Fibroblast of peridontal ligament (primary cell): ENCODE measurements around the gene DYNLT5.
"Not testable (repeated sequence)": the region's sequence is repeated elsewhere in the genome, so short reads cannot be mapped to it uniquely, and the experiment has no call there.

Experiments
- DNase-seq: peaks from one replicate; pipeline ENCODE4 v3.0.0-alpha.2; 2010; ENCODE audit errors: extremely low read depth

DYNLT5 gene, protein sequence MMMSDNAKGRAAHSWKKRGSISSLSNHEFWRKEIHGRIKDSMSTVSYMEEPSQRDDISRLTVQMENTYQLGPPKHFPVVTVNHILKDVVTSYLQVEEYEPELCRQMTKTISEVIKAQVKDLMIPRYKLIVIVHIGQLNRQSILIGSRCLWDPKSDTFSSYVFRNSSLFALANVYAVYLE

DNA sequence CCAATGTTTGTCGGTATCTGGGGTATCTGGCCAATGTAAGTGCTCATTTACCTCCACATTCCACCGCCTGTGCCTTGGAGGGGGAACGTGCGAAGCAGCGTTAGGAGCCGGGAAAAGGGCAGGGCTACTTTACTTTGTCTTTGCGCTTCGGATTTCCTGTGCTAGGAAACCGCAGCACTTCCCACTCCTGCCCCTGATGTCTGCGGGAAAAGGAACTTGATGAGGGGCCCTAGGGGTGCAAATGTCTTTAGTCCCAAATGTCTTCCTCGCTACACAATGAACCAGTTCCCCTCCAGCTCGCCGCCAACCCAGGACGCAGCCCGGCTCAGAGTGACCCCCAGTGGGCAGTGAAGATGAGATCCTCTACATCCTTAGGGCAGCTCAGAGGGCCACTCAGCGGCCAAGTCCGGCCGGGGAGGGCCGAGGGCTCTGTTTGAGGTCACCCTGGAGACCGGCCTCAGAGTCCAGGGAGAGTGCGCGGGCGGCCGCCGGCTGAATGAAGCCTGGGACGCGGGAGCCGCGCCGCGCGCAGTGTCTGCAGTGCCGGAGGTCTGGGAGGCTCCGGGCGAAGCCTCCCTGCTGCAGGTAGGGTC, at the start of gene DYNLT5:
TSS of gene DYNLT5 (plus strand) at position 460 of the 593 bp plus-strand sequence. CDS start 2,200 bp downstream, outside the sequence.
- peak; percentile 59 for DNase-seq

DNA sequence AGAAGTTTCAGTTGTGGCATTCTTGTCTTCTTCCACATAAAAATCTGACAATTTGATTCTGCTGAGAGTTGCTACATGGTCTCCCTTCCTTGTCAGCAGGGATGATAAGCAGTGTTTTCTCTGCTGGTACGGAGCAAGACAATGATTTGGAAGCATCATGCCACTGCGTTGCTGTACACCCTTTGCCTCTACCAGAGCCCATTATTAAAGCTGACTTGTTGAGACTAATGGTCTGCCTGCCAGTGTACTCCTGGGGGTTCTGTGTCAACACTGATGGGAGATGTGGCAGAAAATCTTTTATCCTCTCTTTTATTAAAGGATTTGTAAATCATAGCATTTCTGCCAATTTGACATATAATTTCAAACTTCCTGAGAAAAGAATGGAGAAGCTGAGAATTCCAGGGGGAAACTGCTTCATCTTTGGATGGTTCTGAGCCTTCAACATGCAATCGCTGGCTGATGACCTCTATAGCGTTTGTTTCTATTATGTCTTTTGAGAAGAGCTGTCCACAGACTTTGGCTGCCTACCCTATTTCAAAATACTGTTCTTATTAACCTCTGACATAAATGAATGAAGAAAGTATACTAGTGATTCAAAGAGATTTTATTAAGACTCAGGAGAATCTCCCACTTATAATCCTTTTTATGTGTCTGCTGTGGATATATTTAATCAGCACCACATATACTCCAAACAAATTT, 47.9 kb upstream of the DYNLT5 start:
- DNase-seq: peak; percentile 36

DNA sequence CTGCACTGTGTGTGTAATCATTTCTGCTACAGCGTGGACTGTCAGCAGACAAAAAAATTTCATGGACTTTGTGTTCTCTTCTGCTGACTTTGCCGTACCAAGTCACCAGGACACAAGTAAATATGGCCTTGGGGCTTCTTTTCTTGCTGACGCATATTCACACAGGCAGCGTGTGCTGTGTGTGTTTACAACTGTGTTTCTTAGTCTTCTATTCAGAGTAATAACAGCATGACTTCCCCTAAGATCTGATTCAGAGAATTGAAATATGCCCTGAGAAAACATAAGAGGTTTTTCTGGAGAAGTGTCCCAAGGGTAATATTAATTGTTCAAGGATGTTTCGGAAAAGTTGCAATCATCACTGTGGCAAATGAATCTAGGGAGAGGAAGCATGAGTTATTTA, 47.1 kb upstream of the DYNLT5 start:
- DNase-seq: peak; percentile 63

DNA sequence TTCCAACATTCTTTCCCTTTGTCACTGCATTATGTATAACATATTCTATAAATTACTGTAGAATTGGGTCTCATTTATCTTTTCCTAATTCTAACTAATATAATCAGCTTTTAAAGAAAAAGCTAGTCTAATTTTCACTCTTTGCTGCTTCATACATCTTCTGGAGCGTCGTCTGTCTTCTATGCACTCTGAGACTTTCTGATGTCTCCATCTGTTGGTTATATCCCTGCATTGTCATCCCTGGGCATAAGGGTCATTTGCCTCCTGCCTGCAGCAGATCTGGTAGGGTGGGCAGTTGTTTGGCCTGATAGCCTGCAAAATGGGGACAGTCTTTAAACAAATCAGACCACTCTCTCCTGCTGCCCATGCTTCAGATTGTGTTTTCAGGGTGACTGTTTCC, 40.8 kb upstream of the DYNLT5 start:
- peak; percentile 40 for DNase-seq

DNA sequence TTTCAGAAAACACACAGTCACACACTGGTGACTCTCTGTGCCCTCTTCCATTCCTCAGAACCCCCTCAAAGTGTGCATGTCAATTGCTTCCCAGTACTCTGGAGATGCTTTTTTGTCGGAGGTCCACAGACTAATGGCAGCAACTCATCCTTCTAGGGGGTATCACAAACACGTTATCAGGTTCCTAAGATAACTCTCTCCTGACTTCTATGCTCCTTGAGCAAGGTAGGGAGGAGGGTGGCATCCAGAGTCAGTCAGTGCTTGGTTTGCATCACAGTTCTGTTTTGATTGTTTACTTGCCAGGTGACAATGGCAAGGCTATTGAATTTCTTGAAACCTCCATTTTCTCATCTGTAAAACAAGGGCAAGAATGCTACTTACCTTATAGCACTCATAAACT, 39.4 kb upstream of the DYNLT5 start:
- no peak for DNase-seq

DNA sequence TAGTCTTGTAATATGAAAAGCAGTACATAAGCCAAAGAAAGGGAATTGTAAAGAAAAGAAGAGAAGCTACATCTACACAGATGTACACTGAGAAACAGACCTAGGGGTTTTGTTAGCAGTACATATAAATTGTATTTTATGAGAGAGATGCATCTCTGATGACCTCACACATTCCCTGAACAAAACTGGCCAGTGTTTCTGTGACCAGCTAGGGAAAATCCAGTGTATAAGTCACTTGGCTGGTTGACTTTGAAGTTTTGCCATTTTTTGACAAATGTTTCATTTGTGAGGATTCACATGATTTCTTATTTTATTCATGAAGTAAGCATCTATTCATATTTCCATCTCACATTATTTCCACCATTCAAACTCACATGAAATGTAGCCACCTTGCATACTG, 28.3 kb upstream of the DYNLT5 start:
- DNase-seq: peak; percentile 47

DNA sequence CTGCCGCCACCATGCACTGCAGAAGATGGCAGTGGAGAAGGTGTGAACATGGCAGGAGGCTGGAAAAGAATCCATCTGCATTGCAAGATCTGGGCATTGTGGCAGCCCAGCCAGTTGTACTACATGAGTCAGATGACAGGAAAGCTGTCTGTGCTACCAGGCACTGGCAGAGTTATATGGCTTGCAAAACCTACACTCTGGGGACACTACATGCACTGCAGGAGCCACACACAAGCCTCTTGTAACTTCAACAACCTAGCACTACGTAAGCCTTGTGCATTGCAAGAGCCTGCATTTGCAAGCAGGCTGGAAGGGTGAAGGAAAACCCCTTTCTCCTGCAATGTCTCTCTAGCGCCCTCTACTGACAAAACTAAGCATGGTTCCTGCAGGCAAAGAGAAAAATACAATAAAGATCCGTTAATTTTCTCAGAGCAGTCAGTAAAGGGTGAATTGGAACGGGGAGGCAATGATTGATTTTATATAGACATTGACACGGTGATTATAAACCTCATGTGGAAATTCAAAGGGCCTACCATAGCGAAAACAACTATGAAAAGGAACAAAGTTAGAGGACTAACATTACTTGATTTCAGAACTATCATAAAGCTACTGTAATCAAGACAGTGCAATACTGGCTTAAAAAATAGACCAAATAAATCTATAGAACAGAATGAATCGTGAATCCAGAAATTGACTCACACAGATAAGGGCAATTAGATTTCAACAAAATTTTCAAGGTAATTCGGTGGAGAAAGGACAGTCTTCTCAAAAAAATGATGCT, 26.2 kb upstream of the DYNLT5 start:
- peak; percentile 87 for DNase-seq

DNA sequence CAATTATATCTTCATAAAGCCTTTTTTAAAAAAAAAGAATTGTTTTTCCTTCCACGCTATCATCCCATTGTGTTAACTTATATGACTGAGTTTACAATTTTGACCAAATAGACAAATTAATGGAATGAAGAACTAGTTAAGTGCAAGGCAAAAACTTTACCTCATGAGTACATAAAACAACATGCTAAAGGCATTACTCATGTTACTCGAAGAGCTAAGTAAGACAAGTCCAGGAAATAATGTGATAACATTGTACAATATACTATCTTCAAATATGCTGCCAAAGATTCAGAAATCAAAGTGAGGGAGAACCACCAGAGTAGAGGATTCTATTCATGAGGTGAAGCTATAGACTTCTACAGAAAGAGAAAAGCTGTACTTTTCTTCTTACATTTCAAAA, 24.2 kb upstream of the DYNLT5 start:
- DNase-seq: peak; percentile 36

DNA sequence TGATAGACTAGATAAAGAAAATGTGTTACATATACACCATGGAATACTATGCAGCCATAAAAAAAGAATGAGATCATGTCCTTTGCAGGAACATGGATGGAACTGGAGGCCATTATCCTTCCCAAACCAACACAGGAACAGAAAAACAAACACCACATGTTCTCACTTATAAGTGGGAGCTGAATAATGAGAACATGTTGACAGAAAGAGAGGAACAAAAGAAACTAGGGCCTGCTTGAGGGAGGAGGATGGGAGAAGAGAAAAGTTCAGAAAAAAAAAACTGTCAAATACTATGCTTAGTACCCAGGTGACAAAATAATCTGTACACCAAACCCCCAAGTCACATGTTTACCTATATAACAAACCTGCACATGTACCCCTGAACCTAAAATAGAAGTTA, 23.5 kb upstream of the DYNLT5 start:
- not testable (repeated sequence) for DNase-seq

DNA sequence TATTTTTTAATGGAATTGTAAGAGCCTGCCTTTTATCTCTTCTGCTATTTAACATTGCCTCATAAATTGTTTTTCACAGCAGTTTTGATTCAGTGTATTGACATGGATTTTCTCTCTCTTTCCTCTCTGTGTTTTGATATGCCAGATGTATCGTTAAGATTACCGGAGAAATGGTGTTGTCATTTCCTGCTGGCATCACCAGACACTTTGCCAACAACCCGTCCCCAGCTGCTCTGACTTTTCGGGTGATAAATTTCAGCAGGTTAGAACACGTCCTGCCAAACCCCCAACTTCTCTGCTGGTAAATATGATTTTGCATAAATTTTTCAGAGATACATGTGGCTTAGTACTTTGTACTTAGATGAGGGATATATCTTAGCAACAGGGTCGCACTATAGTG, 23.1 kb upstream of the DYNLT5 start:
- DNase-seq: no peak

DNA sequence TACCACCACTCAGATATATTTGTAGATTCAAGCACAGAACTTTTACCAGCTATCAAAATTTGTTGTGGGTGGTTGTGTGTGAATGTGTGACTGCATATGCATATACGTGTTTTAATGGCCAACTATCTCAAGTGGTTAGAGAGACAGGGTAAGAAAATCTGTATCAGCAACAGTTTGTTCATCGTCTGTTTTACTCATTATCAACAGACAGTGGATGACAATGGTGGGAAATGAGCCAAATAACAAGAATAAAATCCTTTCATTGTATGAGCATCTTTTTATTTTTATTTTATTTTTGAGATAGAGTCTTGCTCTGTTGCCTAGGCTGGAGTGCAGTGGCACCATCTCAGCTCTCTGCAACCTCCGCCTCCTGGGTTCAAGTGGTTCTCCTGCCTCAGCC, 22.7 kb upstream of the DYNLT5 start:
- no peak for DNase-seq

DNA sequence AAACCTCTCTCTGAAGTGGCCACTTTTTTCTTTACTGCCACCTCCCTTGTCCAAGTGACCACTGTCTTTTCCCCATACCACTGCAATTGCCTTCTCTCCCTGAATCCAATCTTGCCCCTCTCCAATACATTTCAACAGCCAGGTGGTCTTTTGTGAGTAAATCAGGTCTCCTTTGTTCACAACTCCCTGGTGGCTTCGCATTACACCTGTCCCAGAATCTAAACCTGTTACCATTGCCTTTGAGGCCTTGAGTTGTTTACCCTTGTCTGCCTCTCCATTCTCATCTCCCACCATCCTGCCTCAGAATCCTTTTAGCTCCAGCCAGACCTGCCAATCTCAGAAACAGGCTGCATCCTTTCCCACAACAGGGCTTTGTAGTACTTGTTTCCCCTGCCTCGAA, 21.8 kb upstream of the DYNLT5 start:
- DNase-seq: no peak

DNA sequence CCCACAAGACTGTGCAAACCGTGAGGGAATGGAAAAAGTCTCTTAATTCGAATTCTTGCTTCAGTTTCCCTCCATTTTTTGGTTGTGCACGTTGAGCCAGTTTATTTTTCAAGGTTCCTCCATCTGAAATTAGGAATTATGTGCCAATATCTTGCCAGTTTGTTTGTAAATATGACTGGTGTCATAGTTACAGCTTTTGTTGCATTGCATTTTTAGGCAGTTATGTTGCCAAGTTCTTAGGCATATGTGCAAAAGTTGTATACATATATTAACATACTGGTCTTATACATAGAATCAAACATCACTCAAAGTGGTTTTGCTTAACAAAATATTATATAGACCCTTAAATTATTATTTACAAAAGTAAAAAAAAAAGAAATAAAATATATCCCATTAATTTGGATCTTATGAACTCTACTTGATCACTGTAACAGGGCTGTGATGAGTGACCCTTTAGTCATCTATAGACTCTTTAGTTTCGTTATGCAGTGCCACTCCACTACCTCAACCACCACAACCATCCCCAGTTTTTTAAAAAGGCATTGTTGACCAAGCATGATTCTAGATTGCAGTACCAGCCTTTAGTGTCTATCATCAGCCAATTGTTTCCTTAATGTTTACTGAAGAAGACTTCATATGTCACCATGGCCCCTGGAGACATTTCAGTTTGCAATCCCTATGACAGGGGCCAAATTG, 20.9 kb upstream of the DYNLT5 start:
- no peak for DNase-seq

DNA sequence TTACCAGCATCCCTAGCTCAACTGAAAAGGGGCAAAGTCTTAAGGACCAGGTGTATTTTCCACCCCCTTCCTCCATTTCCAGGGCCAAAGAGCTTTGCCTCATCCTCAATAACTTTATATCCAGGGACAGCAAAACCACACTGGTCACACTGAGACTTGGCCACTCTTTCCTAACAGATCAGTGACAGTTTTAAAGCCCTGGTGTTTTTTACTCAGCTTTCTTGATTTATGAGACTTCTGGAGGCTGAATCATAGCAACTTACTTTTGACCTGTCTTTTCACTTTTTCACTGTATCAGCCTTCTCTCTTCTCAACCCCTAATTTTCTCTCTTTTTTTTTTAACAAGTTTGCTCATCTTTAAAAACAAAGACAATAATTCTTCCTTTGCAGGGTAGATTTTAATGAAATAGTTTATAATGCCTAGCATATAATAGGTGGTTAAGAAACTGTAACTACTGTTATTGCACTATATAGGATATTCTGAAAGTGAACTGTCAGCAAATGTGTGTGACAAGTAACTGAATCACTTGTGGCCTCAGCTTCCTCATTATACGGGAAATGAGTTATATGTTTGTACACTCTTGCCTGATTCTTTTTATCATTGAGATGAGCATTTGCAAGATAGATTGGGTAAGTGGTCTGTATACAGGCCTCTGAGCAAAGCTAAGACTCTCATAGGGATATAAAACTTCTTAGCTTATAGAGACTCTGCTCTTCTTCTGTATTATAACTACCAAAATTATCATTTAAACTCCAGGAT, 19.7 kb upstream of the DYNLT5 start:
- DNase-seq: no peak

DNA sequence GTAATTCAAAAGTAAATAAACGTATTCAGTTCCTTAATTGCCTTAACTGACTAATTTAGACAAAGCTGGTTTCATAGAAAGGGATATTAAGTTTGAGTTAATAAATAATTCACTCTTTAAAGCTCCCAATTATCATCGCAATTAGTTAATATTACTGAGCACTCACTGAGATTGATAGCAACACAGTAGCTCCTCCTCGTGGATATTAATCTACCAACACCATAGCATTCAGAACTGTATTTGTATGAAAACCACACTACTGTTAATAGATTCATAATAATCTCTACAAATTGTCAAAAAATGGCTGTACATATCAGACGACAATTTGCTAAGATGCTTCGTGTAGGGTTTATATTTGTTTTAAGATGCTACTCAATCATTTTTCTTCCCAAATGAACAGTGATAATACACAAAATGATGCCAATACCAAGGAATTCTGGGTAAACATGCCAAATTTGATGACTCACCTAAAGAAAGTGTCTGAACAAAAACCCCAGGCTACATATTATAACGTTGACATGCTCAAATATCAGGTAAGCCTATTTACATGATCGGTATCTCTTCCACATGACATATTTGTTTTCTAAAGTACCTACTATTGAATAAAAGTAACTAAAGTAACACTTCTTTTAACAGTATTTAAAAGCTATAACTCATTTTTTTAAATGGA, 18.8 kb upstream of the DYNLT5 start:
- DNase-seq: peak; percentile 47

DNA sequence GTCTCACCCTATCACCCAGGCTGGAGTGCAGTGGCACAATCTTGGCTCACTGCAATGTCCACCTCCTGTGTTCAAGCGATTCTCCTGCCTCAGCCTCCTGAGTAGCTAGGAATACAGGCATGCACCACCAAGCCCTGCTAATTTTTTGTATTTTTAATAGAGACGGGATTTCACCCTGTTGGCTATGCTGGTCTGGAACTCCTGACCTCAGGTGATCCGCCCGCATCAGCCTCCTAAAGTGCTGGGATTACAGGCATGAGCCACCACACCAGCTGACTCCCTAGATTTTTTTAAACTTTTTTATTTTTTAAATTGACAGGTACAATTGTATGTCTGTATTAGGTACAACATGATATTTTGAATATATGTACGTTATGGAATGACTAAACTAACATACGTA, 17.7 kb upstream of the DYNLT5 start:
- not testable (repeated sequence) for DNase-seq

DNA sequence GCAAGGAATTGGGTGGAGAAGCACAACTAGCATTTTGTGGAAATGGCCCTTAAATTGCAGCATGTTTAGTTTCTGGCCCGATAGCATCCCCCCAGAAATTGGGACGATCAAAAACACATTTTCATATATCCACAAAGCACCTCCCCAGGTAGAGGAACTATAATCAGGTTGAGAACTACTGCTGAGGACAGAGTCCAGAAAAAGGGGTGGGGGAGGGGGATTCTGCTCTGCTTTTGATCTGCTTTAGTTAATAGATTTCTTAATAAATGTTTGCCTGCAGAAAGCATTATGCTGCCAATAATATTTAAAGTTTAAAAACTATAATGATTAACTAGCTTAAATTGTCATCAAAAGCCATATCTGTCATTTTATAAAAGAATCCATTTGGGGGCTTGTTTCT, 14.4 kb upstream of the DYNLT5 start:
- DNase-seq: no peak

DNA sequence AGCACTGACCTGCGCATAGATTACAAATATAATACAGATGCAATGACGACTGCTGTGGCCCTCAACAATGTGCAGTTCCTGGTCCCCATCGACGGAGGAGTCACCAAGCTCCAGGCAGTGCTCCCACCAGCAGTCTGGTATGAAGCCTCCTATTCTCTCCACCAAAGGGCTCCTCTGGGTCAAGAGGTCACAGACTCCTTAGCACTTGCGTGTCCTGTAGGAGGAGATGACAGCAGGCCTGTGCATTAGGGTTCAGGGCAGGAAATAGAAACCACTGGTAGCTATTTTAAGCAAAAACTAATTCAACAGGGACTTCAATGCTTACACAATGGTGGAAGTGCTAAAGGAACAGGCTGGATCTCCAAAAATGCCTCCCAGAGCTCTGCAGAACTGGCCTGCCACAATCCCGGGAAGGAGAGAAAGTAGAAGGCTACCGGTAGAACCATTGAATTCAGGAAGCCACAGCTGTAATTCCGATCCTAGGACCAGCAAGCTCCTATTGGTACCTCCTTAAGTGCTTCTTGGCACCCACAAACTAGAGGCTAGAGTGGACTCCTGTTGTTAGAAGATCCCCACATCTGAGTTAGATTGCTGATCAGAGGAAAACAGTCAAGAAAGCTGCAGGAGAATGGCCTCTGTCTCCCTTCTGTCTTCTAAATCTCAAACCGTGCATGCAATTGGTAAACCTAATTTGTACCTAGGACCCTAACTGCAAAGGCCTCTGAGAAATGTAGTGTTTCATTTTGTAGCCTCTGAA, 12.7 kb upstream of the DYNLT5 start:
- no peak for DNase-seq

DNA sequence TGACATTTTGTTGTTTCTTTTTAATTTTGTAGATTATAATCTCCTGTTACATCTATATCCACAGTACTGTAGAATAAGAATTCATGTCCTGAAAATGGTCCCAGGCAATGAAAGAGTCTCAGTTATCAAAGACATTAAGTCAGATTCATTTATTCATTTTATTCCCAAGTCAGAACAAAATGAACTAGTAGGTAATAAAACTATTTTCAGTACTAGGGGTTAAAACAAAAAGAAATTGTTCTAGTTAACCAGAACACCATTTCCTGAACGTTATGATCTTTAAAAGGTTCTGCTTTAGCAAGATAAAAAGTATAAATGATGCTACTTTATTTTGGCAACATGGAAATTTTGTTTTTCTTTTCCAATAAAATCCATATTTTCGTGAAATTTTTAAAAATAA, 6.8 kb upstream of the DYNLT5 start:
- DNase-seq: no peak

DNA sequence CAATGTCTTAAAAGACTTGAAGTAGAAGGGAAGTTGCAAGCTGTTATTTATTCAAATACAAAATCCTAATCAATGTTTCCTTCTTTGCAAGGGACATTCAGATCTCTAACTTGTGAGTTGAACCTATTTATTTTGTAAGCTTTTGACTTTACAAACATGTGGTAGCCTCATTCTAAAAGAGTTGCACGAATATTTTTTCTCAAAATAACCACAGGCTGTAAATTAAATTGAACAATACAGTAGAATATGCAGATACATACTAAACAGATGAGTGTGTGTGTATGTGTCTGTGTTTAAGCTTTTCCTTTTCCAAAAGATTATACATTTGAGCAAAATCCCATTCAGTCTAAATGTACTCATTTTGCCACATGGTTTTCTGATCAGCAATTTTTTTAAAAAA, 4.8 kb upstream of the DYNLT5 start:
- peak; percentile 39 for DNase-seq
